ENCODE data around the gene SLFN5. TPM values are rescaled to one million over a fixed set of nuclear protein-coding genes. Genes with fewer than 3 reads are reported as not detected.
A peak's percentile ranks its signal among the peaks of the same experiment; 100 is the strongest.

Gene SLFN5
- total RNA-seq, 2 experiments from 2014 or later: 28.8 to 29.8 TPM

- DNase-seq (peak; percentile 77), ATAC-seq (peak; percentile 86)
- H3K27me3 Mint-ChIP-seq: no peaks in the 10 kb centered on the region
- ChIA-PET POLR2A (interaction anchor here (0.6 to 2.4 kb wide), 2 partner anchors 60 to 79 kb away, joined by 7 to 12 read pairs; partner anchors contain the start of gene SLFN11), CTCF (interaction anchor here (0.6 to 5.4 kb wide), 51 partner anchors 10 to 495 kb away, joined by 3 to 108 read pairs (median 4); partner anchors contain the start of genes NLE1, PEX12, SLFN12L and SLFN13)
- peak overlapping the region; percentile 86 for H3K27ac Mint-ChIP-seq
- intact Hi-C loops (cut with DNase I, micrococcal nuclease): loop anchor here (1.0 to 10.0 kb wide), 18 partner anchors 34 to 494 kb away; partner anchors contain the start of genes SLFN13 (in 2 of the 2), AP2B1 (in 1 of the 2), NLE1 (in 1 of the 2) and SLFN11 (in 1 of the 2)
- H3K4me1 Mint-ChIP-seq: peaks cover 28% of the 10 kb centered on the region
- H3K4me3 Mint-ChIP-seq: peak overlapping the region; percentile 73
- peaks cover 2% of the 10 kb centered on the region for H3K9me3 Mint-ChIP-seq (ENCODE audit: low read depth)
- no peaks in the 10 kb centered on the region for H3K36me3 Mint-ChIP-seq (ENCODE audit: low read depth)
These were observed 70.2 kb downstream of the SLFN5 start for GRCh38 chr17:35312790-35313711.

- Mint-ChIP-seq H3K4me1 (peaks cover 28% of the 10 kb centered on the region), H3K27ac (peak overlapping the region; percentile 86), H3K9me3 (ENCODE audit: low read depth) (peaks cover 2% of the 10 kb centered on the region), H3K36me3 (ENCODE audit: low read depth) (no peaks in the 10 kb centered on the region), H3K27me3 (no peaks in the 10 kb centered on the region), H3K4me3 (peak overlapping the region; percentile 73)
- DNase-seq (peak; percentile 11), ATAC-seq (no peak)
- intact Hi-C loops (cut with DNase I, micrococcal nuclease): loop anchor here (1.0 to 10.0 kb wide), 15 partner anchors 33 to 493 kb away; partner anchors contain the start of genes SLFN13 (in 2 of the 2), AP2B1 (in 1 of the 2), NLE1 (in 1 of the 2) and SLFN11 (in 1 of the 2)
- ChIA-PET CTCF (interaction anchor here (0.9 to 5.4 kb wide), 18 partner anchors 11 to 434 kb away, joined by 3 to 108 read pairs (median 4); partner anchors contain the start of genes SLFN12L and SLFN13), POLR2A (interaction anchor here (0.7 to 2.4 kb wide), 2 partner anchors 12 to 59 kb away, joined by 3 to 12 read pairs; partner anchors contain the start of gene SLFN11)
These were observed 71.1 kb downstream of the SLFN5 start for GRCh38 chr17:35313875-35314409.

GRCh38 chr17:35314415-35315216, 71.7 kb downstream of the SLFN5 start:
- Mint-ChIP-seq H3K27ac (peak overlapping the region; percentile 86), H3K9me3 (ENCODE audit: low read depth) (no peaks in the 10 kb centered on the region), H3K4me1 (peaks cover 28% of the 10 kb centered on the region), H3K4me3 (peak overlapping the region; percentile 73), H3K36me3 (ENCODE audit: low read depth) (no peaks in the 10 kb centered on the region), H3K27me3 (no peaks in the 10 kb centered on the region)
- POLR2A ChIA-PET: interaction anchor here (0.7 to 2.4 kb wide), 2 partner anchors 11 to 59 kb away, joined by 3 to 12 read pairs; partner anchors contain the start of gene SLFN11
- DNase-seq: no peak
- intact Hi-C loops (cut with DNase I, micrococcal nuclease): loop anchor here (5.0 to 10.0 kb wide), 5 partner anchors 72 to 493 kb away; partner anchors contain the start of genes NLE1 (in 1 of the 2), SLFN13 (in 1 of the 2), SLFN5 (in 1 of the 2) and TAF15 (in 1 of the 2)
- ATAC-seq: no peak
- CTCF ChIA-PET: interaction anchor here (0.6 to 5.4 kb wide), 5 partner anchors 8 to 222 kb away, joined by 3 to 108 read pairs (median 9); partner anchors contain the start of gene SLFN12L

DNA sequence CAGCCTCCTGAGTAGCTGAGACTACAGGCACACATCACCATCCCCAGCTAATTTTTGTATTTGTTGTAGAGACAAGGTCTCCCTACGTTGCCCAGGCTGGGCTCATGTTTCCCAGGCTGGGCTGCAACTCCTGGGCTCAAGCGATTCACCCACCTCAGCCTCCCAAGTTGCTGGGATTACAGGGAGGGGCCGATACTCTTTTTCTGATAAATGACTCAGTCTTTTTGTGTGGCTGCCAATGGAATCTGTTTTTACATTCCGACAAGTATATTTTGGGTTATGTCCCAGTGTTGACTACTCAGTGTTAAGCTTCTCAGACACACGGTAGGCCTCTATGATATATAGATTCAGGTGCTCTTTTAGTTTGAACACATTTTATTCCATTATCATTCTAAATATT, 72.4 kb downstream of the SLFN5 start:
- H3K27ac Mint-ChIP-seq: no peak overlapping the region
- ChIA-PET CTCF (interaction anchor here (0.6 to 5.4 kb wide), 4 partner anchors 9 to 221 kb away, joined by 3 to 108 read pairs (median 12); partner anchors contain the start of gene SLFN12L), POLR2A (no interaction called here)
- H3K4me1 Mint-ChIP-seq: peaks cover 28% of the 10 kb centered on the region
- no peak overlapping the region for H3K4me3 Mint-ChIP-seq
- H3K9me3 Mint-ChIP-seq (ENCODE audit: low read depth): no peaks in the 10 kb centered on the region
- H3K36me3 Mint-ChIP-seq (ENCODE audit: low read depth): peaks cover 2% of the 10 kb centered on the region
- intact Hi-C loops (cut with DNase I, micrococcal nuclease): loop anchor here in 1 of 2 experiments (10.0 kb wide), 1 partner anchor 430 kb away; no protein-coding TSS in a partner anchor
- no peaks in the 10 kb centered on the region for H3K27me3 Mint-ChIP-seq
- ATAC-seq (no peak), DNase-seq (no peak)

GRCh38 chr17:35315971-35316370, 73.1 kb downstream of the SLFN5 start:
- Mint-ChIP-seq H3K36me3 (ENCODE audit: low read depth) (peaks cover 4% of the 10 kb centered on the region), H3K4me1 (peaks cover 28% of the 10 kb centered on the region), H3K9me3 (ENCODE audit: low read depth) (no peaks in the 10 kb centered on the region), H3K27ac (no peak overlapping the region), H3K27me3 (no peaks in the 10 kb centered on the region), H3K4me3 (no peak overlapping the region)
- DNase-seq (no peak), ATAC-seq (no peak)
- ChIA-PET CTCF (interaction anchor here (1.6 kb wide), 1 partner anchor 9 kb away, joined by 4 read pairs; no protein-coding TSS in a partner anchor), POLR2A (no interaction called here)
- intact Hi-C loops (cut with DNase I, micrococcal nuclease): loop anchor here in 1 of 2 experiments (10.0 kb wide), 1 partner anchor 429 kb away; no protein-coding TSS in a partner anchor

- Mint-ChIP-seq H3K4me1 (no peaks in the 10 kb centered on the region), H3K36me3 (ENCODE audit: low read depth) (peaks cover 24% of the 10 kb centered on the region), H3K9me3 (ENCODE audit: low read depth) (peaks cover 9% of the 10 kb centered on the region), H3K27ac (no peak overlapping the region), H3K4me3 (no peak overlapping the region), H3K27me3 (no peaks in the 10 kb centered on the region)
- intact Hi-C loops (cut with DNase I, micrococcal nuclease): no loop called here
- CTCF ChIA-PET: no interaction called here
- ATAC-seq: no peak
- no peak for DNase-seq
- POLR2A ChIA-PET: interaction anchor here (0.6 kb wide), 1 partner anchor 79 kb away, joined by 3 read pairs; no protein-coding TSS in a partner anchor
These were observed 79.9 kb downstream of the SLFN5 start for GRCh38 chr17:35322749-35323148.

Other genes with a start within 250 kb of the SLFN5 start
- gene RFFL, start 179.4 kb upstream of the SLFN5 start, total RNA-seq: 10 to 100 TPM; 19.2 to 22.9 TPM
- gene RAD51D, start 123.2 kb upstream of the SLFN5 start, total RNA-seq: 10 to 100 TPM; 19.9 to 31.8 TPM
- gene FNDC8, start 121.5 kb upstream of the SLFN5 start, total RNA-seq: not detected
- 10 to 100 TPM; 38.1 to 40.6 TPM for gene NLE1, start 100.8 kb upstream of the SLFN5 start, total RNA-seq
- gene UNC45B, start 95.3 kb upstream of the SLFN5 start, total RNA-seq: under 1 TPM in 1 of 2 experiments, not detected in 1; 0.07 TPM
- not detected for gene SLC35G3, start 48.7 kb upstream of the SLFN5 start, total RNA-seq
- gene SLFN11, start 130.5 kb downstream of the SLFN5 start, total RNA-seq: 10 to 100 TPM; 63.7 to 67.9 TPM
- gene SLFN12, start 189.4 kb downstream of the SLFN5 start, total RNA-seq: 1 to 10 TPM; 5.4 TPM
- 10 to 100 TPM; 18.6 to 22.5 TPM for gene SLFN13, start 205.7 kb downstream of the SLFN5 start, total RNA-seq